Measurements from ENCODE around the gene ARNT2. TPM values are rescaled to one million over a fixed set of nuclear protein-coding genes. Genes with fewer than 3 reads are reported as not detected.

ARNT2 gene
- total RNA-seq, 1 donor from 2014 or later: 0.23 TPM

DNA sequence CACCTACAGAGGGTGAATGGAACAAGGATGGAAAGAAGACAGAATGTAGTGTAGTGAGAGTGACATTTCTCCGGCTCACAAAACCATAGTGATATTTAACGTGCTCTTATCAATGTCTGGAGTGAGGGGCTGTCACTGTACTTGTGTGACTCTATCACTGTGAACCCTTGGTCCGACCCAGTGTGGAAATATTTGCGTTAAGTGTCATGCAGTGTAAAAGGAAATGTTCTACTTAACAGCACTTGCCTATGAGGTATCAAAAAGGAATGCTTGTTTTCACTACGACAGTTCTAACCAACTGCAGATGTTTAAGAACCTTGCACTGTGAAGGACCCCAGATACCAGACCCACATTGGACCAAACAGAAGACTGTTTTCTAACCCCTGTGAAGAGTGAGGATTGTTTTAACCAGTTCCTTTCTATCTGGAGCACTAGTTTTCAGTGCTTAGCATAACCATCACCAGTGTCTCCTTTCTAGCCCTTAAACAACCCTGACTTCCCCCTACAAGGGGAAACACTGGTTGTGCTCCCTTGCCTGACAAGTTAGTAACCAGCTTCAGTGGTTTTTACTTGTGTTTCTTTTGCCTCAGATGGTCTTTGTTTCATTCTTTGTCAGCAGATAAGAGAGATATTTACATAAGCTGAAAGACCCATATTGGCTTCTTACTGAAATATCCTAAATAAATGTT is 146.2 kb downstream of the ARNT2 start:
- intact Hi-C loops (cut with micrococcal nuclease): no loop called here

DNA sequence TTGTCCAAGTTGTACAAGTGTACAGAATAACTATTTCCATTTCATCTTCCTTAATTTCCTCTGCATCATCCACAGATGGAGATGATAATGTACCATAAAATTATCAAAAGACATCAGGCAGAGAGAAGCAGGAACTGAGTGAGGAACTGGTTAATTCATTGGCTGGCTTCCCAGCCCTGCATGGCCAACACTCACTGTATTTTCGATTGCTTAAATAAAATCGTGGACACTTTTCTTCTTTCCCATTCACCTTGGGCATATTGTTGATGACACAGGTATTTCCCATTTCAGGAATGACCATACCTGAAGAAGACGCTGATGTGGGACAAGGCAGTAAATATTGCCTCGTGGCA is 146.7 kb downstream of the ARNT2 start:
- intact Hi-C loops (cut with micrococcal nuclease): no loop called here

DNA sequence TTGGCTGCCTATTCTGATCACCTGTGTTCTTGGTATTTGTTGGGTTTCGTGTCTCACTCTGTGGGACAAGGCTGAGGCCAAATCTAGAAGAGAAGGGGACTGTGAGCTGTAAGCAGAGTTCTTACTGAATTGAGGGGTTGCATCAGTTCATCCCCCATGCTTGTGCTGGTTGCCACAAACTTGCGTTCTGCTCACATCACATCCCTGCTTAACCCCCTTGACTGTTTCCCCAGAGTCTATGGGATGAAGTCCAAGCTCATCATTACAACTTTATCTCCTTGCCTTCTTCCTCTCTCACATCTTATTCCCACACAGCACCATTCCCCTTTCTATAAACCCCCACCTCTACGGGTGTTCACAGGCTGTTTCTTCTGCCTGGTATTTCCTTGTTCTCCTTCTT is 147.2 kb downstream of the ARNT2 start:
- intact Hi-C loops (cut with micrococcal nuclease): no loop called here

DNA sequence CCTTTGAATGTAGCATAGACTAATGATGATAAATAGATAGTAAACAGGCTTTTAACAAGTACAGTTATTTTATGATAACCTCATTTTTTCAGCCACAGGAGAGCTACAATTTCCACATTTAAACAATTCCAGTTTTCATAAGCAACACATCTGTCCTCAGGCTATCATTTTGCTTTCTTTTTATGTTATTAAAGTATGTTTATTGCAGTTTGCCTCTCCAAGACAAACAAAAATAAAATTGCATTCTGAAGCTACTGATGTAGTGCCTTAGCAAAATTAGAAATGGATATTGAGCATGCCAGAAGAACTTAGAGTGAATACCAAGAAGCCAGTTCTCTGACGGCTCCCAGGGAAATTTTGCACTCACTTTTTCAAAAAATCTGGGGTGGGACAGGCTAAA is 150.4 kb downstream of the ARNT2 start:
- intact Hi-C loops (cut with micrococcal nuclease): no loop called here

DNA sequence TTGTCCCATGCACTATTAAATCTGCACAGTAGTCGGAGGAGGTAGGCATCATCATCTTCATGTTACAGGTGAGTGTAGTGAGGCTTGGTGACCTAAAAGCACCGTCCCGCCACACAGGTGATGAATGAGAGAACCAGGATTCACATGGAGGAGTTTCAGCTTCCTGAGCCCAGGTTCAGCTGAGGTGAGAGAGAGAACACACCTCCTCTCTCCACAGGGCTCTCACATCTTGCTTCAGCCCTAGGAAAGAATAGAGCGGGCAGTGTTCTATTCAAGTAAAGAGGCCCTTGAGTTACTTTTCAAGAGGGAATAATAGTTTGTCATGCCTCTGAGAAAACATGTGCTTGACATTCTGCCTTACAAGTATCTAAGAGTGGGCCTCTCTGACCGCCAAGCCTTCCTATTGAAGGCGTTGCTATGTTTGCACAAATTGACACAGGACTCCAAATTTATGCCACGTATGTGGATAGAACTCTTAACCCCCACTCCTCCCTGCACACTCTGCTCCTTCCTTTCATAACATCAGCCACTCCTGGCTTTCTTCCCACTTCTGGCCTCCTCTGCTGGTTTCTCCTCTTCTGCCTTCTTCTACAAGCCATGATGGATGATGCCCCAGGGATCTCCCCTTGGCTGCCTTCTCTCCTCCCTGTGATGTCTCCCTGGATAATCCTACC is 152.6 kb downstream of the ARNT2 start:
- intact Hi-C loops (cut with micrococcal nuclease): no loop called here

DNA sequence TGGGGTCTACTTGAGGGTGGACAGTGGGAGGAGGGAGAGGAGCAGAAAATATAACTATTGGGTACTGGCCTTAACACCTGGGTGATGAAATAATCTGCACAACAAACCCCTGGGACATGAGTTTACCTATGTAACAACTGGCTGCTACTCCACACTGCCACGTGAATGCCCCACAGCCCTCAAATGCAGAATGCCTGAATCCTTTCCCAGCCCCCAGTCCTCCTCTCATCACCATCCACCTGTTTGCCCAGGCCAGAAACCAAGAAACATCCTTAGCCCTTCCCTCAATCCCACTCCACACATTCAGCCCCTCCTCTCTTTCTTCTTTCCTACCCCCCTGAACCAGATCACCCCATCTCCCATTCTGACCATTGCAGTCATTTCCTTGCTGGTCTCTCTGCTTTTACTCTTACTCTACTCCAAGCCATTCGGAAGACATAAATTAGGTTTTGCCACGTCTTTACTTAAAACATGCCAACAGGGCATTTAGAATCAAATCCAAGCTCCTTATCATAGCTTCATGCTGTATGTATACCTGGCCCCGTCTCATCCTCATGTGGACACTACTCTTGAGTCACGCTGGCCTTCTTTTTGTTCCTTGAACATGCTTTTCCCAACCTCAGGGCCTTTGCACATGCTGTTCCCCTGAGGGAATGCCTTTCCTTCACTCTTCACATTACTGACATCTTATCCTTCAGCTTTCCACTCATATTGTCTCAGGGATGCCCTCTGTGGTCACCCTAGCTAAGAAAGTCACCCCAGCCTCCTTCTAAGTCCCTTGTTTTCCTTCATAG is 153.5 kb downstream of the ARNT2 start:
- intact Hi-C loops (cut with micrococcal nuclease): no loop called here

DNA sequence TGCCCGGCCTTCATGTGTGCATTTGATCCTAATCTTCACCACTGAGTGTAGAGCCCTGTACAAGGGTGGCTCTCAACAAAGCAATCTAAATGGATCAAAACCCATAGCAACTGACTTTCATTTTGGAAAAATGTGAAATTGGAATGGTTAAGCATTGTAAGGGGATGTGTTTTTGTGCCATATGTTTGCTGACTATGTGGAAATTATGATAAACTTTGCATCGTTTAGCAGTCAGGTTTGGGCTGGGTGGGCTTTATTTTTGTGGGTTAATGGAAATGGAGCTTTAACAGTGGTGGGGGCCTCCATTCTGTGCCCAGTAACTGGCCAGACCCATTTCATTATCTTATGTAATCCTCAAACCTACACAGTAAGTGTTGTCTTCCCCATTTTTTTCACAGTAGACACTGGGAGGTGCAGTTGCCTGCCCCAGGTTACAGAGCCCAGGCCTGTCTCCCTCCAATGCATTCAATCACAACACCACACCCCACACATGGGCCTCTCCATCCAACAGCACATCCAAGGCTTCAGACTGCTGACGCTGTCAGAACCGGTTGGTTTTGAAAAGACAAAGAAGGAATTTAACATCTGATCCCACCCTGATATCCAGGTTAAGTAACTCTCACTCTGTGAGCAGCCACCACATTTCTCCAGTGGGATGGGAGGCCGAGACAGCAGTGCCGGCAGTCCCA is 154.6 kb downstream of the ARNT2 start:
- intact Hi-C loops (cut with micrococcal nuclease): no loop called here

DNA sequence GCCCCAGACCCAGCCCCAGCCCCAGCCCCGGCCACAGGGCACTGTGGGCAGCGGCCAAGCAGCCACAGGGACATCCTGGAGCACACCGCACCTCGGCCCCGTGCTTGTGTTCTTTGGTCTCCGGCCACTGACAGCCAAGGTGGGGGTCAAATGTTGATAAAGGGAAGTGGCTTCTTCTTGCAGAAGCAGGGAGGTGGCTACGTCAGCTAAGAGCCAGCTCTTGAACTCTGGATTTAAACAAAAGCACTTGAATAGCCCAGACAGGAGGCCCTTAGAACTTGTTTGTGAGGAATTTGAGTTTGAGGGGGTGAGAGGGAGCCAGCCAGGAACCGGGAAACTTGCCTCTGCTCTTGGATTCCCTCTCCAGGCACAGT is 155.1 kb downstream of the ARNT2 start:
- intact Hi-C loops (cut with micrococcal nuclease): no loop called here

DNA sequence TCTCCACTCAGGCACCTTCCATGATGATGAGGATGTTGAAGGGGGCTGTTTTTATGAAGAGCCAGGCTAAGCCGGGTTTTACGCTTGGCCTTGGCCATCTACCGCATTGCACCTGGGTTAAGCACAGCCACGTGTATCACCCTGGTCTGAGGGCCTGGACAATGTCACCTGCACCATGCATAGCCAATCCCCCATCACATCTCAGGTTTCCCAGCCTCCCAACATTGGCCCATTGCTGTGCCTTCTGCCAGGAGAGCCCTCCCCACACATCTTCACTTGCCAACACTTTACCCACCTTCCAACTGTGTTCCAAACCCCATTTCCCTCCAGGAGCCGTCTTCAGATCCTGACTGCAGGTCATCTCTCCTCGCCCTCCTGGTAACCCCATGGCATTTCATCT is 155.6 kb downstream of the ARNT2 start:
- intact Hi-C loops (cut with micrococcal nuclease): no loop called here

DNA sequence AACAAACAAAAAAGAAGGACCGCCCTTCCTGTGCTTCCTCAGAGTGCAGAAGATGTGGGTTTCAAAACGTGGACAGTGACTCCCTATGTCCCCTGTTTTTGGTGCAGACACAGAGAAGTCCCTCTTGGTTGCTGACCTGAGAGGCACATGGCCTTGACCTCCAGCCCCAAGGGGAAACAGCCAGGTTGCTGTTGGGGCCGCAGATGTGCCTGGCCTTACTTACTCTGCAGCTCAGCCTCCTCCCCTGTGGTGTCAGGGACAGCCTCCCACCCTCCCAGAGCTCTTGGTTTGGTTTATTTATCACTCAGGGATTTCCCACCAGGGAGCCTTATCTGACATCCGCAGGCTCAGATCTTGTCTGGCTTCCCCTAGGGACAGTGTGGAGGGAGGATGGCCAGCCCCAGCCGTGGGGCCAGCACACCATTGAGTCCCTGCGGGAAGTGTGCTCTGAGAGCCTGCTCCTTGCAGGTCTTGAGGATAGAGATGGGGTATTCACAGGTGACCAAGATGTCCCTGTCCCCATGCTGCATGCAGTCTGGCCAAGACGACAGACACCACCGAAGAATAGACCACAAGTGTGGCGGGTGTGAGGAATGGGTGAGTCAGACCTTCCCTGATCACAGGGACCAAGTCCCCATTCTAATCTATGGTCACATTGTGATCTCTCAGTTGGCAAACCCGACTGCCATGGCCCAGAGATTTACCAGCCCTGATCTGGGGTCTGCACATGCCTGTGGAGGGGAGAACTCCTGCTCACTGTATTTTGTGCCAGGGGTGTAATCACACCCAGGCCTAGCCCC is 156.6 kb downstream of the ARNT2 start:
- intact Hi-C loops (cut with micrococcal nuclease): no loop called here

DNA sequence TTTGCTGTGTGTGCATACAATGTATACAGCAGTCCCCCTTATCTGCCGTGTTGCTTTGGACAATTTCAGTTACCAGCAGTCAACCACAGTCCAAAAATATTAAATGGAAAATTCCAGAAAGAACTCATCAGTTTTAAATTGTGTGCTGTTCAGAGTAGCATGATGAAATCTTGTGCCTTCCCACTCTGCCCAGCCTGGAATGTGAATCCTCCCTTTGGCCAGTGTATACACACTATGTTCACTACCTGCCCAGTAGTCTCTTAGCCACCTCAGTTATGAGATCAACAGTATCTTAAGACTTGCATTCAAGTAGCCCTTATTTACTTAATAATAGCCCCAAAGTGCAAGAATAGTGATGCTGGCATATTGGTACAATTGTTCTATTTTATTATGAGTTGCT is 157.3 kb downstream of the ARNT2 start:
- intact Hi-C loops (cut with micrococcal nuclease): no loop called here

DNA sequence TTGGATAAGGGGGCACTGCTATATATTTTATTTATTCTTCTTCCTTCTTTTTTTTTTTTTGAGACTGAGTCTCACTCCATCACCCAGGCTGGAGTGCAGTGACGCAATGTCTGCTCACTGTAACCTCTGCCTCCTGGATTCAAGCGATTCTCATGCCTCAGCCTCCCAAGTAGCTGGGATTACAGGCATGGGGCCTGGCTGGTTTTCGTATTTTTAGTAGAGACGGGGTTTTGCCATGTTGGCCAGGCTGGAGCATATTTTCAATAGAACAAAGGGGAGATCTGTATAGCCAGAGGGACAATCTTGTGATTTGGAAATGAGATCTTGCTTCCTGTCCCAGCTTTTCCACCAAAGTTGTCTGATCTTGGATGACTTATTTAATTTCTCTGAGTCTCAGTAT is 157.9 kb downstream of the ARNT2 start:
- intact Hi-C loops (cut with micrococcal nuclease): no loop called here

DNA sequence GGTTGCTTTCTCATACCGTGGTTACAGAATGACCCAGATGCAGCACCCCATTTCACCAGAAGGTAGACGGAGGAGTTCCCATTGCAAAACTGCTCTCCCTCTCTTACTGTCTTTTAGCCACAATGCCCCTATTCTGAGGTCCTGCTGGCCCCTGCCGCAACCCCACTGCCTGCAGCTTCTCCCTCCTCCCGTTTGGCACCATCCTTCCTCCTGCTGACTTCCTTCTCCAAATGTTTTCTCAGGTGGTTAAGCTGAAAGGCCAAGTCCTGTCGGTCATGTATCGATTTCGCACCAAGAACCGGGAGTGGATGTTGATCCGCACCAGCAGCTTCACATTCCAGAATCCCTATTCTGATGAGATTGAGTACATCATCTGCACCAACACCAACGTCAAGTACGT is 158.7 kb downstream of the ARNT2 start:
- intact Hi-C loops (cut with micrococcal nuclease): no loop called here

DNA sequence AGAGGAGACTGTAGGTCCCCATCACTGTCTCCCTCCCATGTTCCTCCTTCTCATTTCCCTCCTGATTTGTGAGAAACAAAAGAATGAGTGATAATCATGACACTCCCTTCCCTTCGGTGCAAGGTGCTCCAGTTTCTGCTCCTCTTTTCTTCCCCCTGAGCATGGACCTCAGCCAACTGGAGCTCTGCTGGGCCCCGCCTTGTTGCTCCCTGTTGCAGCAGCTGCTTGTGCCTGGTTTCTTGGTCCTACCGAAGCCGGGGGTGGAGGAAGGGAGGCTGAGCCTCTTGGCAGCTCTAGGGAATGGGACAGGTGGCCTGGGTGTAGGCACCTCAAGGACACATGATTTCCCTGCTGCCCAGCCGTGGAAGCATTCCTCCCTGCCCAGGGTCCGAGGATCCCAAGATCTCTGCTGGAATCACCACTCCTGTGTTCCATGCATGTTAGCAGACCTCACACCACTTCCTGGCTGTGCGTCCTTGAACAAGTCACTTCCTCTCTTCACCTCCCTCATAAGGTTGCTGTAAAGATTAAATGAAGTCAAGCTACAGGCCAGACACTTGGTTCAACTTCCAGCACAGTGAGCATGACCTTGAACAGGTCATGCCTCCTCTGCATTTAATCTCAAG is 159.3 kb downstream of the ARNT2 start:
- intact Hi-C loops (cut with micrococcal nuclease): no loop called here

DNA sequence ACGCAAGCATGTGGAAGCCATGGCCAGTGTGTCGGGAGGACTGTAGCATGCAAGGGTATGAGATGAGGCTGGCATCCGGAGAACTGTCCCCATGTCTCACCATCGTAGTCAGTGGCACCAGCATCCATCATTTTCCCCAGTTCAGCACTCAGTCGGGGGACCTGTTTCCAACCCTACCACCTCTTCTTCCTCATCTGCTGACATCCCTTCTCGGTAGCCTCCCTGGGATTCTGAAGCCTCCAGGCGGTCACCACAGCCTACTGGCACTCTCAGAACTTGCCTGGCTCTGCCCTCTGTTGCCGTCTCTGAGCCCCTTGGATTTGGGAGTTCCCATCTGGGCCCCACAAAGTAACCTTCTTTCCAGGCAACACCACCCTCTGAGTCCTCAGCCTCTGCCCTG is 159.9 kb downstream of the ARNT2 start:
- intact Hi-C loops (cut with micrococcal nuclease): no loop called here

DNA sequence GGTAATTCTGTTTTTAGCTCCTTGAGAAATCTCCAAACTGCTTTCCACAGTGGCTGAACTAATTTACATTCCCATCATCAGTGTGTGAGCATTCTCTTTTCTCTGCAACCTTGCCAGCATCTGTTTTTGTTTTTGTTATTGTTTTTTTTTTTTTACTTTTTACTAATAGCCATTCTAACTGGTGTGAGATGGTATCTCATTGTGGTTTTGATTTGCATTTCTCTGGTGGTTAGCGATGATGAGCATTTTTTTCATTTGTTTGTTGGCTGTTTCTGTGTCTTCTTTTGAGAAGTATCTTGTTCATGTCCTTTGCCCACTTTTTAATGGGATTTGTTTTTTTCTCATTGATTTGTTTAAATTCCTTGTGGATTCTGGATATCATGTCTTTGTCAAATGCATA is 161.2 kb downstream of the ARNT2 start:
- intact Hi-C loops (cut with micrococcal nuclease): loop anchor here (5.0 kb wide), 1 partner anchor 212 kb away; the partner anchor contains the start of gene CEMIP

DNA sequence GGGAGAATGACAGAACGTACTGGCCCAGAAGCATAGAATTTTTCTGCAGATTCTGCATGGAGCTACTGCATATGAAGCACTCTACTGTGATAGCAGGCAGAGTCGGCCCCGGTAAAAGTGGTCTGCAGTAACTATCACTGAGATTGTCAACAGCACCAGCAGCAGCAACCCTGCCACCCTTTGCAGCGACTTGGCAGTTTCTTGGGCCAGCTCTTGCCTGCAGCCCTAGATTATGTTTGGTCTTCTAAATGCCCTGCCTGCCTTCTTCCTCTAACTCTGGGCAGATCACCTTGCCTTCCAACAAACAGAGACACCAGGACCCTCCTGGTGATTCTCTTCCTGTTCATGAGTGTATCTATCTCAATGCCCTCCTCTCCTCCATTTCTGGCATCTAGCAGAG is 161.8 kb downstream of the ARNT2 start:
- intact Hi-C loops (cut with micrococcal nuclease): loop anchor here (5.0 kb wide), 1 partner anchor 211 kb away; the partner anchor contains the start of gene CEMIP

DNA sequence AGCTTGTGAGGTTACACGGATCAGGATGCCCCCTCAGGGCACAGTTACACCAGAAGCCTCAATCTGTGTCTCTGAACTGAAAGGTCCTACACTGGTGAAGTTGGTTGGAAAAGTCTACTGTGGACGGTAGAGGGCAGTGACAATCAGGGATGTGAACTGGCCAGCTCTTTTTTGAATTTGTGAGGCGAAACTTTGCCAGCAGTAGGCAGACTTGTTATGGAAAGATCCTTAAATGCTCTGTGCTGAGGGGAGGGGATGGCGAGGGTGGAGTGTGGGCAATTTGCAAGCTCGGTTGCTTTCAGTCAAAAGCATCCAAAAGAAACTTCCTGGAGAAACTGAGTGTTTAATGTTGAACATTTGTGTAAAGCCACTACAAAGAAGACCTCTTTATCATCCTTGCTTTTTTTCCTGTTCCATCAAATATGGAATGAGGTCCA is 163.6 kb downstream of the ARNT2 start:
- intact Hi-C loops (cut with micrococcal nuclease): loop anchor here (1.0 to 5.0 kb wide), 2 partner anchors 210 to 403 kb away; partner anchors contain the start of gene CEMIP

DNA sequence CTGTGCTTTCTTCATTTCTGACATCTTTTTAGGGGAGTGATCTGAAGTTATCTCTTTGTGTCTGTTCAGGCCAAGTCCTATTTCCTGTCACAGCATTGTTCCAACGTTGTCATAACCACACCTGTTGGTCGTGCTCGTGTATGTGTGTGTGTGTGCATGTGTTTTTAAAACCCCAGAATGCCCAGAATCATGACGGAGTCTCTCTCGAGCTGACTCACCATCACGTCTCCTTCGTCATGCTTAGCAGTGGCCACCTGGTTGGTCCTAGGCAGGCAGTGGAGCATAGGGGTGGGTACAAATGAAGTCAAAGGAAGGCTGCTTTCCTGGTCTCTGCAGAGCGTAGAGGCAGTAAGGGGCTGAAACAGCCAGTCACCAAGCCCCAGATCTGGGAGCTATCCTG is 164.1 kb downstream of the ARNT2 start:
- intact Hi-C loops (cut with micrococcal nuclease): loop anchor here (5.0 kb wide), 1 partner anchor 209 kb away; the partner anchor contains the start of gene CEMIP
